Fibroblast of mammary gland (primary cell): Measurements from ENCODE around the gene GUCY1A1.

Experiments
- DNase-seq: peaks from one replicate; pipeline ENCODE4 v3.0.0-alpha.2; 2010; ENCODE audit warnings: low read depth
- H3K4me3 ChIP-seq: 2 replicates; pipeline ENCODE4 v1.5.1; 2011; ENCODE audit warnings: low read depth, mild to moderate bottlenecking, low read length, moderate library complexity; ENCODE audit not compliant: control insufficient read depth
- TF ChIP-seq, protein P1 (sequence below): conservative IDR thresholded peaks from 2 replicates; pipeline ENCODE4 v1.5.1; 2011; ENCODE audit warnings: low read depth, low read length, inconsistent platforms; ENCODE audit not compliant: control insufficient read depth, insufficient read depth

The GUCY1A1 gene

DNA sequence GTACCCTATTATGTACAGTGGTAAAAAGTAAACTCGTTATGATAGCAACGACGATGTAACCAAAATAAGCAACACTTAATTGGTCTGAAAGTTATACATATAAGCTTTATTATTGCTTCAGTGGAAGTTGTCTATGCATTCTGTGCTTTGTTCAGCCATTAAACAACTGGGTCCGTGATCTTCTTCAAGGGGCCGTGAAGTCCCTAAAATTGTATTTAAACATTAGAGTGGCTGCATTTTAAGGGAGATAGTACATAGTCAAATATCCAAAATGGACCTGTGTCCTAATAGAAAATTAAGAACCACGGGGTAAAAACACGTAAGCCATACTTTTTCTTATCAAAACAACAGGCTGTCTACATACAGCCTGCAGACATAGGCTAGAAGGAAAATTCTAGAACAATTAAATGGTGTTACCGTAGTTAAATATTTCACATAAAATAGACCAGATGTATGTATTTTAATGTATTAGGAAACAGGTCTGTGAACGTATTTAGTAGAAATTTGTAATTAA is 2.1 kb downstream of the GUCY1A1 start:
- no peak for DNase-seq
- no peak overlapping the region for H3K4me3 ChIP-seq
- TF ChIP-seq, protein P1, sequence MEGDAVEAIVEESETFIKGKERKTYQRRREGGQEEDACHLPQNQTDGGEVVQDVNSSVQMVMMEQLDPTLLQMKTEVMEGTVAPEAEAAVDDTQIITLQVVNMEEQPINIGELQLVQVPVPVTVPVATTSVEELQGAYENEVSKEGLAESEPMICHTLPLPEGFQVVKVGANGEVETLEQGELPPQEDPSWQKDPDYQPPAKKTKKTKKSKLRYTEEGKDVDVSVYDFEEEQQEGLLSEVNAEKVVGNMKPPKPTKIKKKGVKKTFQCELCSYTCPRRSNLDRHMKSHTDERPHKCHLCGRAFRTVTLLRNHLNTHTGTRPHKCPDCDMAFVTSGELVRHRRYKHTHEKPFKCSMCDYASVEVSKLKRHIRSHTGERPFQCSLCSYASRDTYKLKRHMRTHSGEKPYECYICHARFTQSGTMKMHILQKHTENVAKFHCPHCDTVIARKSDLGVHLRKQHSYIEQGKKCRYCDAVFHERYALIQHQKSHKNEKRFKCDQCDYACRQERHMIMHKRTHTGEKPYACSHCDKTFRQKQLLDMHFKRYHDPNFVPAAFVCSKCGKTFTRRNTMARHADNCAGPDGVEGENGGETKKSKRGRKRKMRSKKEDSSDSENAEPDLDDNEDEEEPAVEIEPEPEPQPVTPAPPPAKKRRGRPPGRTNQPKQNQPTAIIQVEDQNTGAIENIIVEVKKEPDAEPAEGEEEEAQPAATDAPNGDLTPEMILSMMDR = no peak

DNA sequence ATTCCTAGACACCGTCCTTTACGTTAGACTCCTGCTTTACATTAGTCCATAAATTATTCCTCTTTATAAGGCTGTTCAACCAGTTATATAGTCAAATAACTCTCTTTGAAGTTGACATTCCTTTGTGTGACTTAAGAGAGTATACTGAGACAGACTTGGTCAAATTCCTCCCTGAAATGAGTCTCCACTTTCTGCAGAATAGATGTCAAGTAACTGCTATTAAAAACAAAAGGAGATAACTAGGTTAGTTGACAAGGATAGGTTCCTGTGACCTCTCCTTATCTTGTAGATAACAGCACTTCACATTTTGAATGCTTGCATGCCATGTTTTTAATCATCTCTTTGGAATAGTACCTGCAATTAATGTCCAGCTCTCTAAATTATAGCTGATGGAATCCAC is 5.7 kb downstream of the GUCY1A1 start:
- TF ChIP-seq, protein P1 = no peak
- no peak for DNase-seq
- H3K4me3 ChIP-seq = no peak overlapping the region

DNA sequence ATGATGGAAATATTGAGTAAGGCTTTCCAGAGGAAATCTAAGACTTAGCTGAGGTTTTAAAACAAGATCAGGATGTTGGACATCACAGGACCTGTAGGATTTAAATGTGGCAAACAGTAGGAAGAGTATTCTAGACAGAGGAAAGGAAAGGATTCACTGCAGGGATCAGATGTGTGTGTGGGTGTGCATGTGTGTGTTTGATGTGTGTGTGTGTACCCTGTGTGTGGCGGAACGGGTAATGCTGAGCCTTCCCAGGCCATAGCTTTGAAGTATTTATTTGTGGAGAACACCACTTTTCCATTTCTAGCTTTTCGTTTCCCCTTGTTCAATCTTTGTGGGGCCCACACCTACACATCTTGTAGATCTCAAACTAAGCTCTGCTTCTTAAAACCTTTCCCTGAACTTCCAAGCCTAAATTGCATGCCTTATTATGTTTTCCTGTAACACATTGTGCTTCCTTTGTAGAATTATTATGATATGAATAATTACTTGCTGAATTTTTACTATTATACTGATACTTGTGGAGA is 6.9 kb downstream of the GUCY1A1 start:
- TF ChIP-seq, protein P1 = no peak
- H3K4me3 ChIP-seq = no peak overlapping the region

DNA sequence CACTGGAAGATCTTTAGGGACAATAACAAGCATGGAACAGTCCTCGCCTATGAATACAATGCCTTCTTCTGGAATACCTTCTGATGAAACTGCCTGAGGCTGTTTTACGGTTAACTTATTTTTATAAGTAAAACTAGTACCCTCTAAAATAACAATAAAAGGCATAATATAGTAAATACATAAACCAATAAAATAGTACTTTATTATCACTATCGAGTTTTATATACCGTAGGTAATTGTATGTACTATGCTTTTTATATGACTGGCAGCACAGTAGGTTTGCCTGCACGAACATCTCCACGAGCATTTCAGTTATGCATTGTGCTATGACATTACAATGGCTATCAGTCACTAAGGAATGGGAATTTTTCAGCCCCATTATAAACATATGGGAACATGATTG is 8.0 kb downstream of the GUCY1A1 start:
- DNase-seq = no peak
- H3K4me3 ChIP-seq = no peak overlapping the region
- TF ChIP-seq, protein P1 = no peak

More for the DNA sequence above, 6.9 kb downstream of the GUCY1A1 start:
- no peak for DNase-seq

DNA sequence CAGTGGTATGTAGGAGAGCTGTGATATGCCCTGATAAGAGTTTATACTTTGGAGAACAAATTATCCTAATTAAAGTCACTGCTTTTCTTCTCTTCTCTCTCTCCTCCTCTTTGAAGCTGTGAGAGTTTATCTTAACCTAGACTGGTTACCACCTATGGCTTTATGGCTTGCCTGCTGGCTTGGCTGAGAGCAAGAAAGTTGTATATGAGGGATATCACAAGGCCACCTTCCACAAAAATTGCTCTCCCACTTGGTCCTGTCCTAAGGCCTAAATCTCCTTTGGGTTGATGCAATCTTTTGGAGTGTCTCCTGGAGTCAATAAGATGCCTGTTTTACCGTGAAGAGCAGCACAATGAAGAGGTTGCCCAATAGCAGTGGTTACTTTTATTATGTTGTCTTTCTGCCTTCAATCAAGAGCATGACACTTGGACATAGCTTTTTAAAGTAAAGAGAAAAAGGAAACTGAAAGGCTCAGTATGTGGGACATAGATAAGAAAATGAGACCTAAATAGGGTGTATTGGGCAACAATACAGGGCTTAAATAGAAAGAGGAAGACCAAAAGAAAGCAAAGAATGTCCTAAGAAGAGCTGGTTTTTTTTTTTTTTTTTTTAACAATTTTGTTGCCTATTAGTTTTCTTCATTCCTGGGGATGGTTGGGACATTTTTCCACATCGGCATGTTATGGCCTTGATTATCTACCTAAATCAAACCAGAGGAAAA is 9.2 kb downstream of the GUCY1A1 start:
- DNase-seq = no peak
- H3K4me3 ChIP-seq = no peak overlapping the region

DNA sequence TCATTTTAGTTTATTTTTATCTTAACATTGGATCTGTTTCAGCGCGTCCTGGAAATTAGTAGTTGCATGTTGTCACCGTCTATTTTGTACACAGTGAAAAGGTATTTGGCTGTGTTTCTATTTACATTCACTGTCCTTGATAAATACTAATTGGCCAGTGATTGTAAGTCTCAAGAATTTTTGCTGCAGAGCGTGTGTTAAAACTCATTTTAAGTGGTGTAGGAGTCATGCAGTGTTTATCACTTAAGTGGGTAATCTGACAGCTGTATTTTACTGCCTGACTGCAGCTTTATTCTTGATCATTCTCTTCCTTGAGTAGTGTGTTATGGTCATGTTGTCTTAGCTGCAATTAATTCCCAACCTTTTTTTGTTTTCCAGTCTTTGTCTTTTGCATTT is 9.8 kb downstream of the GUCY1A1 start:
- no peak for DNase-seq
- TF ChIP-seq, protein P1 = no peak

More for the DNA sequence above, 9.2 kb downstream of the GUCY1A1 start:
- TF ChIP-seq, protein P1 = no peak

More for the DNA sequence above, 9.8 kb downstream of the GUCY1A1 start:
- H3K4me3 ChIP-seq = no peak overlapping the region
